ENCODE measurements around the gene CDH20. TPM values are rescaled to one million over a fixed set of nuclear protein-coding genes. Genes with fewer than 3 reads are reported as not detected.

The CDH20 gene
- total and polyA plus RNA-seq, 2 of the 13 experiments (the other 11 are each of a cell fraction or from before 2014, with no cell fraction given) = not detected

DNA sequence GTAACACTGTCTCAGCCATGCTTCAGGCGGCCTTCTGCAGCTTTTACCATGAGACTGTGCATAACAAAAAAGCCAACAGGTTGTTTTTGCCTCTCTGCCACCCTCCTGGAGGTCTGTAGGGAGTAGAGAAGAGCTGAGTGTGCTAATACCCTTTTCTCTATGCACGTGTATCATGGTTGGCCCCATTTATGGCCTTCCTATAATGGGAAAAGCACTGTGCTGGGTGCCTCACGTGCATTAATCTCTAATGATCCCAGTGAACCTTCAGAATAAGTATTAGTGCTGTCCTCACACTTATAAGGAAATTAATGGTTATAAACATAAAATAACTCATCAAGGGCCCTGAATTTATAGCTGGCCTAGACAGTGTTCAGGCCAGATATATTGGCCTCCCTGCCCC, 164.2 kb downstream of the CDH20 start:
- ChIA-PET POLR2A (no interaction called here), CTCF (ENCODE audit: low intra/inter-chr PET ratio, low total read pairs) (no interaction called here)
- no peak overlapping the region for H3K9ac ChIP-seq (ENCODE audit: insufficient read depth, low read depth, low read length)
- in situ Hi-C loops (cut with HindIII; ENCODE audit: extremely low pct_ligation_motif_present, low pct_unique_long_range_greater_than_20kb) (no loop called here), intact Hi-C loops (cut with micrococcal nuclease; ENCODE audit: unreplicated experiment) (no loop called here)
- no peaks in the 10 kb centered on the region for H3K9me3 ChIP-seq (ENCODE audit: low read length)
- 0% methylated on average over 3 of the region's 3 CpGs for WGBS (ENCODE audit: low lambda C conversion rate)
- no peak overlapping the region for H3K4me2 ChIP-seq (ENCODE audit: low read depth, low read length)
- H3K79me2 ChIP-seq (ENCODE audit: insufficient read depth, low read length) = no peaks in the 10 kb centered on the region
- BruUV-seq (replicated peaks) = no TSS peak
- DNase-seq (ENCODE audit: low spot score) = no peak
- H3K4me1 ChIP-seq (ENCODE audit: insufficient read depth, low read length) = peaks cover 13% of the 10 kb centered on the region
- H4K20me1 ChIP-seq (ENCODE audit: insufficient read depth, low read length) = no peaks in the 10 kb centered on the region
- H3K4me3 ChIP-seq (replicated peaks in 1 of 3; ENCODE audit: insufficient read depth in 1 of 3, low read depth in 2 of 3, low read length in 3 of 3) = no peak overlapping the region
- no peak for ATAC-seq
- no peak for TF ChIP-seq MLX (CRISPR knock-in tag; IDR thresholded peaks at IDR 0.05)
- no peak for TF ChIP-seq ZC3H13 (CRISPR knock-in tag; IDR thresholded peaks at IDR 0.05)
- no peak for TF ChIP-seq ZNF646 (CRISPR knock-in tag; IDR thresholded peaks at IDR 0.05)
- TF ChIP-seq NR2F1 (CRISPR knock-in tag; IDR thresholded peaks at IDR 0.05) = no peak
- TF ChIP-seq, protein P1, sequence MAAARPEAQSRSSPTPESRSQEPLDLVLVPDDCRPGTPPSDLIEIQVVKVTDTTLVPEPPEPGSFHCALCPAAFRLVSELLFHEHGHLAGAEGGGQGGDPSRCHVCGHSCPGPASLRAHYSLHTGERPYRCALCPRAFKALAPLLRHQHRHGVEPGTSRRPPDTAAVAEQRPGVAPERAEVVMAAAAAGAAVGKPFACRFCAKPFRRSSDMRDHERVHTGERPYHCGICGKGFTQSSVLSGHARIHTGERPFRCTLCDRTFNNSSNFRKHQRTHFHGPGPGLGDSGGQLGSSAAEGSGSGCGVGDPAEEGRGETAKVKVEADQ (CRISPR knock-in tag; IDR thresholded peaks at IDR 0.05; ENCODE audit: borderline replicate concordance) = no peak
- no peak for TF ChIP-seq ZNF567 (CRISPR knock-in tag; IDR thresholded peaks at IDR 0.05; ENCODE audit: borderline replicate concordance)
- TF ChIP-seq SOX5 (CRISPR knock-in tag; IDR thresholded peaks at IDR 0.05; ENCODE audit: borderline replicate concordance) = no peak
- no peak for TF ChIP-seq REXO4 (CRISPR knock-in tag; IDR thresholded peaks at IDR 0.05; ENCODE audit: borderline replicate concordance)
- H3K27ac ChIP-seq (ENCODE audit: extremely low read length, insufficient read depth, low read length) = no peak overlapping the region
- H3K27me3 ChIP-seq (ENCODE audit: control insufficient read depth in 1 of 2, insufficient read depth in 2 of 2, low read length in 2 of 2) = peaks cover 3 to 7% of the 10 kb centered on the region in 2 experiments; a peak in 2 of 5 replicates
- FAIRE-seq = no peak
- no peaks in the 10 kb centered on the region for H3K36me3 ChIP-seq (replicated peaks in 1 of 2; ENCODE audit: control insufficient read depth in 1 of 2, insufficient read depth in 2 of 2, low read length in 2 of 2)
- no peak overlapping the region for H2AFZ ChIP-seq (ENCODE audit: low read length)
